Ureter (tissue), 1 donor: ENCODE measurements around the gene NR1I2. TPM values are rescaled to one million over a fixed set of nuclear protein-coding genes. Genes with fewer than 3 reads are reported as not detected.

Source experiments
- DNase-seq: peaks from one replicate; pipeline ENCODE4 v3.0.0-alpha.2; 2020; ENCODE audit warnings: low spot score
- total RNA-seq: library from RNA; stranded (reverse); gene quantifications from one replicate; pipeline ENCODE4 v1.2.4, GENCODE V29; 2023
- donor health status: DM: yes; HTN: yes; CAD: no.

NR1I2 gene
- 1.2 TPM for total RNA-seq

DNA sequence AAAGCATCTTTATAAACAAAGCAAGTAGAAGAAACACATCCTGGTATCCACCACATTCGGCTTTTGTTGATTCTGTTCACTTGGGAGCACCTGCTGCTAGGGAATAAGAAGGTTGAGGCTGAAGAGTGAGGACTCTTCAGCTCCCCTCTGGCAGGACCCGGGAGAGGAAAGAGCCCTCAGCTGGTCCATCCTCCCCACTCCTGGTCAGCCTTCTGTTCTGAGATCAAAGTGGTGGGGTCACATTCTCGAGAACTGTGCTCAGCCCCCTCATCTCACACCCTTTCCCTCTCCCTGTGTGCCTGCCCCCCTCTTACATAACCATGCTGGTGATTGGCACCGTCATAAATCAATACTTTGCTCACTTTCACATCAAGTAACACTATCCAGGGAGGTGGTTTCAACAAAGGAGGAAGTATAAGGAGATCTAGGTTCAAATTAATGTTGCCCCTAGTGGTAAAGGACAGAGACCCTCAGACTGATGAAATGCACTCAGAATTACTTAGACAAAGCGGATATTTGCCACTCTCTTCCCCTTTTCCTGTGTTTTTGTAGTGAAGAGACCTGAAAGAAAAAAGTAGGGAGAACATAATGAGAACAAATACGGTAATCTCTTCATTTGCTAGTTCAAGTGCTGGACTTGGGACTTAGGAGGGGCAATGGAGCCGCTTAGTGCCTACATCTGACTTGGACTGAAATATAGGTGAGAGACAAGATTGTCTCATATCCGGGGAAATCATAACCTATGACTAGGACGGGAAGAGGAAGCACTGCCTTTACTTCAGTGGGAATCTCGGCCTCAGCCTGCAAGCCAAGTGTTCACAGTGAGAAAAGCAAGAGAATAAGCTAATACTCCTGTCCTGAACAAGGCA is at the start of gene NR1I2:
NR1I2 (plus strand) TSS at position 772 of the 869 bp plus-strand sequence.
- DNase-seq = no peak

DNA sequence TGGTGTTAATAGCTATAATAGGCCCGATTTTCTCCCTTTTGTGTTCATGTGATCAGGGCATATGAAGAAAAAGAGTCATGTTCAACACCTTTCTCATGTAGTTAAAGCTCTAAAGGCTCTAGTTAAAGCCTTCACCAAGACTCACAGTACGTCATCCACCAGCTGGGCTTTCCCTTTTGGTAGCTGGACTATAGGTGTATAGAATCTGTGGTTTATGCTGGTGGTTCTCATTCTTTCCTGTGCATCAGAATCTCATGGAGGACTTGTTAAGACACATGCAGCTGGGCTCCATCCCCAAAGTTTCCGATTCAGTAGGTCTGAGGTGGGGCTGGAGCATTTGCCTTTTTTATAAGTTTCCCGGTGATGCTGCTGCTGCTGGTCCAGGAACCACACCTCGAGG is 48.1 kb upstream of the NR1I2 start:
- DNase-seq = no peak

DNA sequence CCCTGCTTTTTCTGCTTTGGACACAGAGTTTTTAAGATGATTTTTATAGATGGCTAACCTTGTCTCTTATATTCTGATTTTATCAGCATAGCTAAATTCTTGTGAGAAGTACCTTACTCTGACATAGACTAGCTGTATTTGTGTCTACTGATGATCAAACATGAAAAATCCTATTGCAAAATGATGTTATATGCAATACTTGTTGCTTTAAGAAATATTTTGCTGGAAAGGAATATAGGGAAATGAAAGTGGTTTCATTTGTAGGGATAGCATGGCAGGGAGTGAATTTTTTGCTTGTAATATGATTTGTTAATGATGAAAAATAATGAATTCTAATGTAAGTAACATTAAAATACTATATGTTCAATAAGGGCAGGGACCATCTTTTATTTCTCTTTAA is 43.2 kb upstream of the NR1I2 start:
- no peak for DNase-seq

DNA sequence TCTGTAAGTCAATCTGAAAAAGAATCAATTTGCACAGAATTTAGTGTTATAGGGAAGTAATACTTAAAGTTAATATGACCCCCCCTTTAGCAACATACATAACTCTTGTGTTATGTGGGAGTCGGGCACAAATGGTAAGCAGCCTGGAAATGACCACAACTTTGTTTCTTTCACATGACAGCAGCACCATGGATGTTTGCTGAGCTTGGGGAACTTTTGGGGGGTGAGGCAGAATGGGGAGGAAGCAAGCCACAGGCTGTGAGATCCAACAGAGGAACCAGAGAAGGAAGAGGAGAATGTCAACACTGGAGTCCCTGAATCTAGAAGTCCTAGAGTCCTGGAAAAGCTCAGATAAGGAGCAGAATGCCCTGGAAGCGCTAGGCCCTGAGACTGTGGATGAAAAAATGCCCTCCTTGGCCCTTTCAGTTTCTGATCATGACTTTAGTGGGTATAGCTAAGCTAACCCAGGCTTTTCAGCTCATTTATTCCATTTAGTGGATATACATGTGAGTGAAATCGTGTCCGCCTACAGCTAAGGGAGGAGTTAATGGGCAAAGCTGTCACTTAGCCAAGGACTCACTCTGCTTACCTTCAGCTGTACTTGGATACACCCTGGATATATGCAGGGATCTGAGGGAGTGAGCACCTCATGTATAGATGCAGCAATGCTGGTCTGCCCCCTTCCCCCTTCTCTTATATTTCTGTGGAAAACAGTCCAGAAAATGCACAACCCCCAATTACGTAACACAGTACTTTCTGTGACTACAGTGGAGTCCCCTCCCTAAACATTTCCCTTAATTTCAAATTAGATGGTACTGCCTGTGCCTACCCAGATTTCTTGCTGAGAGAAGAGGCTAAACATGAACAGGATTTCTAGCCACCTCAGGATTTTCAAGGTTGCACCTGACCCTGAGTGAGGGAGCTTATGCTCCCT is 40.0 kb upstream of the NR1I2 start:
- DNase-seq = no peak

DNA sequence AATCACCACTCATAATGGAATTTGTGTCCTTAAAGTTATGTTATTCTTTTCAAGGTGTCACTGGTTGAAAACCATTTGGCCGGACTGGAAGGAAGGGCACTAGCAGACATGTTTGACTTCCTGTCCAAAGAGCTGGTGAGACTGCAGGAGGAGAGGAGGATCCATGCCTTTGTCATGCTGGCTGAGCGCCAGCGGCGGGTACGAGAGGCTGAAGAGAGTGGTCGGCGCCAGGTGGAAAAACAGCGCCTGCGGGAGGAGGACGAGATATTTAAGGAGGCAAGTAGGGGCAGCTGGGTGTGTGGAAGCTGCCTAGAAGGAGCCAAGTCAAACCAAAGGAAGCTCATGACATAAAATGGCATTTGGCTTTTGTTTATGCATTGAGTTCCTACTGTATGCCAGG is 38.0 kb upstream of the NR1I2 start:
- DNase-seq = no peak

DNA sequence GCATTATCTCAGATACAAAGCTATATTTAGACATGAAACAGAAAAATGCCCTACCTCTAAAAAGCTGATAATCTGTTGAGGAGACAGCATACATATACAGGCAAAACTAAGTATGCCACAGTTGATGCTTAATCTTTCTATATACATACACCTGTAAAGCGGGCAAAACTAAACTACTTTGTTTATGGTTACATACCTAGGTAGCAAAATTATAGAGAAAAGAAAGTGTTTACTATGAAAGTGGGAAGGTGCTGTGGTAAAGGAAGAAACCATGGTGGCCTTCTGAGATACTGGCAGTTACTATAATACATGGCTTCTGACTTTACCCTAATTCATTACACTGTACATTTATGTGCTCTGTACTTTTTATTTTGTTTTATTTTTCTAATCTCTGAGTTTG is 36.0 kb upstream of the NR1I2 start:
- DNase-seq = no peak

DNA sequence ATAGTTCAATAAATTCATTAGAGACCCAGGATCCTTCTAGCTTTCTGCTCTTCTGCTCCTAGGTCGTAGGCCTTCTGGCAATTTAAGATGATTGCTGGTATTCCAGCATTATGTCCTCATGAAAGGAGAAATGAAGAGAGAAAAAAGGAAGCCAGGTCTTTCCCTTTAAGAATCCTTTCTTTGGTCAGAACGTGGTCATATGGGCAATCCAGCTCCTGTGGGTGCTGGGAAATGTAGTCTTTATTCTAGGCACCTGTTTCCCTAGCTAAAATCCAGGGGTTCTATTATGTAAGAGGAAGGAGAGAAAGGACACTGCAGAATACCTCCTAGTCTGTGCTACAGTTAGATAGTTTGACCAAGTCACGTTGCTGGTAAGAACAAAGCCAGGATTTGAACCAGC is 35.5 kb upstream of the NR1I2 start:
- DNase-seq = no peak

DNA sequence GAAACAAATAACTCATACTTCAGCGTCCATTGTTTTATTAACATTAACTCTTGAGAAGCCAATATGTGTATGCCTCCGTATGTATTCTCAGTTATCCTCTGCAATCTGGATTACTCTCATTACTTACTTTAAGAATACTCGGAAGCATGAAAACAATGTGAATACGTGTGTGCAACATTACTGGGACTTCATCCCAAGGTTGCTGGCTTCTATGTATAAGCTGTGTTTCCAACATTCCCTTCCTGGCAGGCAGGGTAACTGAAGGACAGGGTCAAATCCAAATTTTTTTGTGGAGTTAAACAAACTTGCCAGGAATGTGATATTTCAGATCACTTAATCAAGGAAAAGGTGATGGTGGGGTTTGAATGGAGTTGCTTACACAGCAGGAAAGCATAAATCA is 34.5 kb upstream of the NR1I2 start:
- DNase-seq = no peak

DNA sequence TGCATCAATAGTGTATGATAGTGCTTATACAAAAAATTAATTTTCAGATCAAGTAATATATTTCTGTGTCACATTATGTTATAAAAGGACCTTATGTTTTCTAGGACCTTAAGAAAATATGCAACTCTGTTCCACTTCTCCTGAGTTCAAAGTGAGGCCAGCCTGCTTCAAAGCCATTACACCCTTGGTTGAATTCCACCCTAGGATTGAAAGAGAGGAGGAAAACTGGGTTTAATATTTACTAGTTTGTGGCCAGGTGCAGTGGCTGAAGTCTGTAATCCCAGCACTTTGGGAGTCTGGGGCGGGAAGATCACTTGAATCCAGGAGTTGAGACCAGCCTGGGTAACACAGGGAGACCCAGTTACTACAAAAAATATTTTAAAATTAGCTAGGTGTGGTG is 32.9 kb upstream of the NR1I2 start:
- DNase-seq = no peak

DNA sequence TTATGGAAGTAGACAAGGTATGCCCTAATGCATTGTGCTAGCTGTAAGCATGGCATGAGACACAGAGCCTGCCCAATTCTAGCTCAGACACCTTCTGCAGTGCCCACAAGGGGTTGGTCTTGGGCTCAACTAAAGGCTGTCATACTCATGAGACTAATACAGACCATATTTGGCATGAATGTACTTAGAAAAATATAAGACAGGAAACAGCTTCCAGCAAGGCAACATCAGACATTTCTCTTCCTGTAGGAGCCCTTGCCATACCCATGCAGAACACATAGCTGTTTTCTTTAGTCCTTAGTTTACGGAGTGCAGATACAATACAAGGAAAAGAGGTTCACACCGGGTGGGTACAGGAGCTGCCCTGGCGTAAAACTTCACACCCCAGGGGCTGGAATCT is 30.5 kb upstream of the NR1I2 start:
- DNase-seq = no peak

DNA sequence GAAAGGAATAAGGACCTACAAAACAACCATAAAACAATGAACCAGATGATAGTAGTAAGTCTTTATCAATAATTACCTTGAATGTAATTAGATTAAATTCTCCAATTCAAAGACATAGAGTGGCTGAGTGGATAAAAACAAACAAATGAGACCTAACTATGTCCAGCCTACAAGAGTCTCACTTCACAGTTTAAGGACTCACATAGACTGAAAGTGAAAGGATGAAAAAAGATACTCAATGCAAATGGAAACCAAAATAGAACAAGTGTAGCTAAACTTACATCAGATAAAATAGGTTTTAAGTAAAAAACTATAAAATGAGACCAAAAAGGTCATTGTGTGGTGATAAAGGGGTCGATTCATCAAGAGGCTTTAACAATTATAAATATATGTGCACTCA is 21.9 kb upstream of the NR1I2 start:
- DNase-seq = no peak

DNA sequence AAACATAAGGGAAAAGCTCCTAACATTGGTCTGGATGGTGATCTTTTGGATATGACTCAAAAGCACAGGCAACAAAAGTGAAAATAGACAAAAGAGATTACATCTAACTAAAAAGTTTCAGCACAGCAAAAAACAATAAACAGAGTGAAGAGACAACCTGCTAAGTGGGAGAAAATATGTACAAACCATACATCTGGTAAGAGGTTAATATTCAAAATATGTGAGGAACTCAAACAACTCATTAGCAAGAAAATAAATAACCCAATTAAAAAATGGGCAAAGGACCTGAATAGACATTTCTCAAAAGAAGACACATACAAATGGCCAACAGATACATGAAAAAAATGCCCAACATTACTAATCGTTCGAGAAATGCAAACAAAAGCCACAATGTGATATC is 19.0 kb upstream of the NR1I2 start:
- no peak for DNase-seq

DNA sequence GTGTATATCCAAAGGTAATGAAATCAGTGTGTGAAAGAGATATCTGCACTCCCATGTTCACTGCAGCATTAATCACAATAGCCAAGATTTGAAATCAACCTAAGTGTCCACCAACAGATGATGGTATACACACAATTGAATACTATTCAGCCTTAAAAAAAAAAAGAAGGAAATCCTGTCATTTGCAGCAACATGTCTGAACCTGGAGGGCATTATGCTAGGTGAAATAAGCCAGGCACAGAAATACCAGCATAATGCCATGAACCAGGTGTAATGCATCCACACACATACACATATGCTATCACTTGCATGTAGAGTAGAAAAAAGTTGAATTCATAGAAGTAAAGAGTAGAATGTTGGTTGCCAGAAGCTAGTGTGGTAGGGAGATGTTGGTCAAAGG is 18.4 kb upstream of the NR1I2 start:
- DNase-seq = no peak

DNA sequence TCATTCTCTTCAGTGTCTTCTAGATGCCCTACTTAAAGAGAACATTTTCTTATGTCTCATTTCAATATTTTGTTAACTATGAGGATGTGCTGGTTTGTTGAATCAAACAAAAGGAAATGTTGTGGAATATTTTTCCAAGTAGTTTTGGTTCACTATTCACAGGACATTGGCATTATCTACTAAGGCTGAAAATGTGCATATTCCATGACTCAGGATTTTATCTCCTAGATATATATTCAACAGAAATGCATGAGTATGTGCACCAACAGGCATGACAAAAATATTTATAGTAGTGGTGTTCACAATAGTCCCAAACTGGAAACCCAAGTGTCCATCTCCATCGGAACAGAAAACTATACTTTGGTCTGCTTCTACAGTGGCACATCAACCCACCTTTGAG is 16.7 kb upstream of the NR1I2 start:
- no peak for DNase-seq

DNA sequence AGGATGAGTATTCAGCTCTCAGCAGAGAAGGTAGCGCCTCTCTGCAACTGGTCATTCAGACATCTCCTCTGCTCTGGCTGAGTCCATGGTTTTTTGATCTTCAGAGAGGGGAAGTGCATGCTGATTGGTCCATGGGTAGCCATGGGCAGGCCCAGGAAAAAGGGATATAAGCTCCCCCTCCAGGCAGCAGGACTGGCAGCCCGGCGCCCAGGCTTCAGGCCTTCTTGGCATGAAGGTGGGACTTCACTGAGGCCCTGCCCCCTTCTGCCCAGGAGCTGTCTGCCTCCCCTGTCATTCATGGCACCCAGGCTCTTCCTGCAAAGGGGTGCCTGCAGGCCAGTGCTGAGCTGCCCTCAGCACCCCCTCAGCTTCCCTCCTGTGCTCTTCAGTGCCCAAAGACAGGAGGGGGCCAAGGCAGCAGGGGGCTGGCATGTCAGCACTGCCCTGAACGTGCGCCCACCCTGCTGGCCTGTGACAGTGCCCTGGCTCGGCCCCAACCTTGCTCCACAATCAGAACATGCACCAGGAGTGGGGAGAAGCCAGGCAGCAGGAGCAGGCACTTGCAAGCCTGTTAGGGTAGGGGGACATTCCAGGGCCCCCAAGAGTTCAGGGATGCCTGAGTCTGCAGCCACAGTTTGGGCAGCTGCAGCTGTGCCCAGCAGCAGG is 13.8 kb upstream of the NR1I2 start:
- DNase-seq = no peak

DNA sequence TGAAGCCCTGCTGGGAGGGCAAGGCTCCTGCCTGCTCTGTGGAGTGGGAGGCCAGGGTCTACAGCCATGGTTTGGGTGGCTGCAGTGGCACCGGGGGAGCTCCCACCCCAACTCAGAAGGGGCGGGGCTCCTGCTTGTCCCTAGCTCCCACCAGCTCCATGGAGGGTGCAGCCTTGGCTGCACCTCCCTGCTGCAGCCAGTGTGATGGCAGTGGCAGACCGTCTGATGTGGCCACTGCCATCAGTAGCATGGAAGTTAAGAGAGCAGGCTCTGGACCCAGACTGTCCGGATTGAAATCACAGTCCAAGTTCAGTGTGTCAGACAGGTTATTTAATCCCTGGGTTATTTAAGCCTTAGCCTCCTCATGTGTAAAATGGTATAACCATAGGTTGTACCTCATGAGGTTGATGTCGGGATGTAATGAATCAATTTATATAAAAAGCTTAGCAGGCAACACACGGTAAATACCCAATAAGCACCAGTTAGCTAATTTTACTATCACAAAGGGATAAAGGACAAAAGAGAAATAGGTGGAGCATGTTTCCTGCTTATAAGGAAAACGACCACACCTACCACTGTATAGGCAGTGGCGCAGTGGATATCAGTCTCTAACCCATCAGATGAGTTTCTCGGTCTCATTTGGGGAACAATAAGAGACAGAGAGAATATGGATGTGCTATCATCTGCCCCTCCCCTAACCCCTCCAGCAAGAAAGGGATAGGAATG is 13.1 kb upstream of the NR1I2 start:
- no peak for DNase-seq

DNA sequence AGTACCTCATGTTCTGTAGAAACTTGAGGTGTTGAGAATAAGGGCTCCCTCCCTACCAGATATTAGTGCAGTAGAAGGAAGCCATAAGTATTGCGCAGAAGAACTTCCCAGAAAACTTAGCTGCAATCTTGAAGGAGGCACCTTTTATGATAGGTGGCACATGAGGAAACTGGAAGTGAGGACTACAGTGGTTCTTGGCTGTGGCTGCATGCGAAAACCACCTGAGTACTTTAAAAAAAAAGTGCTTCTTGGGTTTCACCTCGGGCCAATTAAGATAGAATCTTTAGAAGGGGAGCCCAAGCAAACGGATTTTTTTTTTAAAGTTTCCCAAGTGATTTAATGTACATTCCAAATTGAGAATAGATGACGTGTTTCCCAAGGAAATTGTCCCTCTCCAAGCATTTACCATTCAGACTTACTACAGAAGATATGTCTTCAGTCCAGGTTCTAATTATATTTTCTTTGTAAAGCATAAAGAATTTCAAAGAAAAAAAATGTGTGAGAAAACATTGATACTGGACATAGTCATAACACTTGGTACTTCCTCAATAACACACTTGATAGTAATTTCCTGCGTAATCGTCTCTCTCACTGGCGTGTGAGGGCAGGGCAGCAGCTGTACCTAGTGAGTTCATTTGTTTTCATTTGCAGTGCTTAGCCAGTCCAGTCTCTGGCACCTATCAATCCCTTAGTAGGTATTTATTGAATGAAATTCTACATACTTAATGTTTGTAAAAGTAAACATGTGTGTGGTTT is 12.3 kb upstream of the NR1I2 start:
- DNase-seq = no peak

DNA sequence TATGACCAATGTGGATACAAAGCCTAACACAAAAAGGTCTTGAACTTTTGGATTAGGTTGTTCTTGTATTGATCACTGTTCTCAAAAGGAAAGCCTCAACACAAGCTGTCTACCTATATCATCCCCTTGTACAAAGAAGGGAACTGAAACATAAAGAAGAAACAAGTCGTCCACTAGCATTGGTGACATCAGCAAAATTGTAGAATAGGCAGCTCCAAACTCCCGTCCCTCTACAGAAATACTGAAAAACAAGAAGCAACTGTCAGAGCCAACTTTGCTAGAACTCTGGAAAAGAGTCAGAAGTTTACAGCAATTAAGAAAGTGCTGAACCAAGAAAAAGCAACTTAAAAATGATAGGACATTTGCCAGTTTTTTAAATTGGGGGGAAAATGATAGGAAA is 7.5 kb upstream of the NR1I2 start:
- DNase-seq = no peak

DNA sequence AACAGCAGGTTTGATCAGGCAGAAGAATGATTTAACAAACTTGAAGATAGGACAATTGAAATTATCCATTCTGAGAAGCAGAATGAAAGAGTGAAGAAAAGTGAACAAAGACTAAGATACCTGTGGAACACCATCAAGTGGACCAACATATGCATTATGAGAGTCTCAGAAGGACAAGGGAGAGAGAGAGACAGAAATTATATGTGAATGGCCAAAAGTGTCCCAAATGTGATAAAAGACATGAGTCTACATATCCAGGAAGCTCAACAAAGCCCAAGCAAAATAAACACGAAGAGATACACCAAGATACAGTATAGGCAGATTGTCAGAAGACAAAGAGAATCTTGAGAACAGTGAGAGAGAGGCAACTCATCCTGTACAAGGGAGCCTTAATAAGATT is 5.6 kb upstream of the NR1I2 start:
- no peak for DNase-seq

DNA sequence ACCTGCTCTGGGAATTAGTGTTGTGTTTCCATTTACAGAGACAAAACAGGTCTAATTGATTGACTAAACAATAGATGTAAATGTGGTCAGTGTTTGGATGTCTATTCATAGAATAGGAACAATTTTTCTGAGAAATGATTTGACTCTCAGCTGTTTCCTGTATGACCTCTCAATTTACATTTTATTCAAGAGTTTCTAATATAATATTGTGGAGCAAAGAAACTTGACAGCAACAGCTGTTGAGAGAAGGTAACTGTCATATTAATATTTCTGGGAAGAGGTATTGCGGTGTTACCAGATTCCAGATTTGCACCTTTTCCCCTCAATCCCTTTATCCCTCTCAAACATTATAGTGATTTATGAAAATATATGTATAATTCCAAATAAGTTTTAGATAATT is 3.7 kb upstream of the NR1I2 start:
- no peak for DNase-seq

DNA sequence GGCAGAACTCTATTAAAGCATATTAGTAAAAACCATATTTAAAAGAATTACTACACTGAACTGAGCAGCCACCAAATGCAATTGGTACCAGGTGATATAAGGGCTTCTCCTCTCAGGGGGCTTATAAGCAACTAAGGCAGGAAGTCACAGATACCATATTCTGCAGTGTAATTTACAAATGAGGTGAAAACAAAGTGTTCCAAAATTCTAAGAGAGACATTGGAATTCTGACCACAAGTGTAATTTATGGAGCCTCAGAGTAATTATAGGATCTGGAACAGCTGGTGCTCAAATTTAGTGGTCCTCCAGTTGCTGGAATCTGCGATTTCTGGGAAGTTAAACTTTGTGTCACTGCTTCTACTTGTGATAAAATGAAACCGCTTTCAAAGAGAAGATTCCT is 3.1 kb upstream of the NR1I2 start:
- DNase-seq = no peak
